WTC11 (cell line): ENCODE data around the gene HNRNPL.
"Not testable (repeated sequence)": the region's sequence is repeated elsewhere in the genome, so short reads cannot be mapped to it uniquely, and the experiment has no call there.

ENCODE experiments used
- ATF2 ChIP-seq: sonication (generic); formaldehyde crosslinking; IDR thresholded peaks from 2 replicates; pipeline ENCODE4 v1.8.1; 2022; ENCODE audit warnings: low read depth, missing genetic modification reagents, borderline replicate concordance
- E2F4 ChIP-seq: sonication (generic); formaldehyde crosslinking; IDR thresholded peaks from 2 replicates; pipeline ENCODE4 v1.8.1; 2022; ENCODE audit warnings: low read depth, mild to moderate bottlenecking, moderate library complexity, missing genetic modification reagents, borderline replicate concordance
- FOXJ3 ChIP-seq: sonication (generic); formaldehyde crosslinking; IDR thresholded peaks from 2 replicates; pipeline ENCODE4 v1.9.0; 2021; ENCODE audit warnings: missing genetic modification reagents, mild to moderate bottlenecking, borderline replicate concordance
- GABPB1 ChIP-seq: sonication (generic); formaldehyde crosslinking; IDR thresholded peaks from 2 replicates; pipeline ENCODE4 v1.8.1; 2023; ENCODE audit warnings: mild to moderate bottlenecking, missing genetic modification reagents
- NFYB ChIP-seq: sonication (generic); formaldehyde crosslinking; conservative IDR thresholded peaks from 2 replicates; pipeline ENCODE4 v1.8.0; 2022; ENCODE audit warnings: low read depth, missing genetic modification reagents
- NR1H2 ChIP-seq: sonication (generic); formaldehyde crosslinking; IDR thresholded peaks from 2 replicates; pipeline ENCODE4 v1.9.0; 2021; ENCODE audit warnings: mild to moderate bottlenecking, moderate library complexity, missing genetic modification reagents
- SMAD3 ChIP-seq: sonication (generic); formaldehyde crosslinking; IDR thresholded peaks from 2 replicates; pipeline ENCODE4 v1.8.0; 2022; ENCODE audit warnings: missing genetic modification reagents, mild to moderate bottlenecking, borderline replicate concordance
- SOX15 ChIP-seq: fragments of 250-450 bp; sonication (Bioruptor Pico); IDR thresholded peaks from 2 replicates; pipeline ENCODE4 v1.9.0; 2021; ENCODE audit warnings: mild to moderate bottlenecking
- ZNF121 ChIP-seq: sonication (generic); formaldehyde crosslinking; IDR thresholded peaks from 2 replicates; pipeline ENCODE4 v1.8.0; 2023; ENCODE audit warnings: missing genetic modification reagents
- TF ChIP-seq, protein P1 (sequence below): fragments of 200-600 bp; IDR thresholded peaks from 2 replicates; pipeline ENCODE4 v1.8.0; 2022; ENCODE audit warnings: antibody characterized with exemption

DNA sequence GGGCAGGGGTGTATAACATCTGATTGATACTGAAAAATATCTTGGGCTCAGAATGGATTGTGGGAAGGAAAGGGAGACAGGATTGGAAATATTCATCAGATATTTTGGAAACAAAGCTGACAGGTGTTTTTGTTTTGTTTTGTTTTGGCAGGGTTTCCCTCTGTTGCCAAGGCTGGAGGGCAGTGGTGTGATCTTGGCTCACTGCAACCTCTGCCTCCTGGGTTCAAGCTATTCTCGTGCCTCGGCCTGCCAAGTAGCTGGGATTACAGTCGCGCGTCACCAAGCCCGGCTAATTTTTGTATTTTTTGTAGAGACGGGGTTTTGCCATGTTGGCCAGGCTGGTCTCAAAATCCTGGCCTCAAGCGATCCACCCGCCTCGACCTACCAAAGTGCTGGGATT is 23.6 kb upstream of the HNRNPL start:
- TF ChIP-seq ATF2 (CRISPR knock-in tag); NFYB (CRISPR knock-in tag); ZNF121 (CRISPR knock-in tag); E2F4 (CRISPR knock-in tag); GABPB1 (CRISPR knock-in tag); FOXJ3; SOX15 (CRISPR knock-in tag); NR1H2 (CRISPR knock-in tag); SMAD3 (CRISPR knock-in tag): not testable (repeated sequence)
- TF ChIP-seq, protein P1, sequence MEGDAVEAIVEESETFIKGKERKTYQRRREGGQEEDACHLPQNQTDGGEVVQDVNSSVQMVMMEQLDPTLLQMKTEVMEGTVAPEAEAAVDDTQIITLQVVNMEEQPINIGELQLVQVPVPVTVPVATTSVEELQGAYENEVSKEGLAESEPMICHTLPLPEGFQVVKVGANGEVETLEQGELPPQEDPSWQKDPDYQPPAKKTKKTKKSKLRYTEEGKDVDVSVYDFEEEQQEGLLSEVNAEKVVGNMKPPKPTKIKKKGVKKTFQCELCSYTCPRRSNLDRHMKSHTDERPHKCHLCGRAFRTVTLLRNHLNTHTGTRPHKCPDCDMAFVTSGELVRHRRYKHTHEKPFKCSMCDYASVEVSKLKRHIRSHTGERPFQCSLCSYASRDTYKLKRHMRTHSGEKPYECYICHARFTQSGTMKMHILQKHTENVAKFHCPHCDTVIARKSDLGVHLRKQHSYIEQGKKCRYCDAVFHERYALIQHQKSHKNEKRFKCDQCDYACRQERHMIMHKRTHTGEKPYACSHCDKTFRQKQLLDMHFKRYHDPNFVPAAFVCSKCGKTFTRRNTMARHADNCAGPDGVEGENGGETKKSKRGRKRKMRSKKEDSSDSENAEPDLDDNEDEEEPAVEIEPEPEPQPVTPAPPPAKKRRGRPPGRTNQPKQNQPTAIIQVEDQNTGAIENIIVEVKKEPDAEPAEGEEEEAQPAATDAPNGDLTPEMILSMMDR, result not testable (repeated sequence)
